Gastrocnemius medialis (tissue), 4 donors: Measurements from ENCODE around the gene HTT-AS. TPM values are rescaled to one million over a fixed set of nuclear protein-coding genes. Genes with fewer than 3 reads are reported as not detected.

Experiments
- ATAC-seq, 2 donors: fragments of 150-250 bp; one replicate each; pipeline ENCODE4 v1.9.1; 2016
- DNase-seq, 2 donors: peaks; one replicate each; pipeline ENCODE4 v3.0.0-alpha.2; 2019
- H3K27ac ChIP-seq, 4 donors: fragments of 200-600 bp; sonication (generic); 1 replicate in 1 of 4; 2 replicates in 3 of 4; pipeline ENCODE4 v1.5.1; 2016 to 2018; ENCODE audit warnings: mild to moderate bottlenecking in 2 of 4, moderate library complexity in 1 of 4
- H3K27me3 ChIP-seq, 3 donors: fragments of 200-600 bp; sonication (generic) in 2 of 3; 1 replicate in 1 of 3; 2 replicates in 2 of 3; pipeline versions ENCODE4 v1.5.1 to v1.6.0; 2016 to 2019; ENCODE audit warnings: mild to moderate bottlenecking in 1 of 3, moderate library complexity in 1 of 3
- H3K36me3 ChIP-seq, 2 donors: fragments of 200-600 bp; sonication (generic) in 1 of 2; one replicate each; pipeline ENCODE4 v1.5.1; 2017 to 2018
- H3K4me1 ChIP-seq, 2 donors: fragments of 200-600 bp; sonication (generic) in 1 of 2; one replicate each; pipeline ENCODE4 v1.5.1; 2016 to 2017; ENCODE audit warnings: mild to moderate bottlenecking in 2 of 2
- H3K4me3 ChIP-seq, 4 donors: fragments of 200-600 bp; sonication (generic) in 3 of 4; 1 replicate in 1 of 4; 2 replicates in 3 of 4; pipeline ENCODE4 v1.5.1; 2016 to 2019; ENCODE audit warnings: mild to moderate bottlenecking in 2 of 4
- H3K9me3 ChIP-seq, 3 donors: fragments of 200-600 bp; sonication (generic) in 2 of 3; 1 replicate in 1 of 3; 2 replicates in 2 of 3; pipeline ENCODE4 v1.5.1; 2016 to 2019
- POLR2A ChIP-seq, 2 donors: fragments of 450-650 bp; IDR thresholded peaks; one replicate each; pipeline ENCODE4 v1.6.1; 2017; ENCODE audit warnings: antibody characterized with exemption in 2 of 2, mild to moderate bottlenecking in 2 of 2, moderate library complexity in 2 of 2
- in situ Hi-C, 4 donors: fragments of 200-750 bp; cut with MboI; loops; one replicate each; pipeline versions ENCODE4 v1.15.0 to v1.8.0; 2017; ENCODE audit warnings: low sequenced_read_pairs in 4 of 4
- intact Hi-C: fragments of 100-400 bp; cut with DNase I; formaldehyde crosslinking; loops from one replicate; pipeline ENCODE4 v1.15.1; 2023; ENCODE audit warnings: low total_unique reads
- total RNA-seq, 4 donors: library from RNA; depleted of rRNA; stranded (reverse); fragments of >200 nt; gene quantifications; one replicate each; pipeline versions ENCODE4 v1.1.0 to v1.2.3, GENCODE V29; 2016
- TF ChIP-seq, protein P1 (sequence below), 5 experiments: fragments of 450-650 bp in 3 of 5; fragments of 200-600 bp in 2 of 5; sonication (generic) in 2 of 5; IDR thresholded peaks in 4 of 5; conservative IDR thresholded peaks in 1 of 5; 1 replicate in 4 of 5; 2 replicates in 1 of 5; pipeline ENCODE4 v1.5.1; 2016 to 2019; ENCODE audit warnings: antibody characterized with exemption in 5 of 5, mild to moderate bottlenecking in 3 of 5, moderate library complexity in 3 of 5

Gene HTT-AS
- total RNA-seq, 4 donors from 2014 or later = not detected

DNA sequence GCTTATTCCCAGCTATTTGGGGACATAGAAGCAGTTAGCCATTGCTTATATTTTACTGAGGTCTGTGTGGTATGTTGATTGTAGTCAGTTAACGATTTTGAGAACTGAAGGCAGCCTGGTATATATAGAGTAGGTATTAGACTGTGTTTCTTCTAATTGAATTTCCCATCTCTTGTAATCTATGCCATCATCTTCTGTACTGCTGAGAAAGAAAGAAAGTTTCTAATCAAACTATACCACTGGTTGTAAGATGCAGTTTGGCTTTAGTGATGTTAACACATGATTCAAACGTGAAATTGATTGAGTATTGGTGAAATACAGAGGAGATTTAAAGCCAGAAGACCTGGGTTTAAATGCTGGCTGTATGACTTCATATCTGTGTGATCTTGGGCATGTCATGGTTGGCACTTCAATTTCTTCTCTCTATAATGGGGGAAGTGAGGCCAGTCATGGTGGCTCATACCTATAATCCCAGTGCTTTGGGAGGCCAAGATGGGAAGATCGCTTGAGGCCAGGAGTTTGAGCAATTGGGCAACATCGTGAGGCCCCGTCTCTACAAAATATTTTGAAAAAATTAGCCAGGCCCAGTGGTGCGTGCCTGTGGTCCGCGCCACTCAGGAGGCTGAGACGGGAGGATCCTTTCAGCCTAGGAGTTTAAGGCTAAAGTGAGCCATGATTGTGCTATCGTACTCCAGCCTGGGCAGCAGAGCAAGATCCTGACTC, 11.8 kb upstream of the HTT-AS start:
- DNase-seq = no peak
- intact Hi-C loops = no loop called here
- Histone ChIP-seq H3K27ac (no peak overlapping the region), H3K27me3 (no peaks in the 10 kb centered on the region), H3K4me1 (peaks cover 4 to 5% of the 10 kb centered on the region in 2 donors), H3K4me3 (no peak overlapping the region), H3K36me3 (peaks cover 0 to 11% of the 10 kb centered on the region in 2 donors), H3K9me3 (no peaks in the 10 kb centered on the region)
- in situ Hi-C loops = no loop called here
- TF ChIP-seq, protein P1, sequence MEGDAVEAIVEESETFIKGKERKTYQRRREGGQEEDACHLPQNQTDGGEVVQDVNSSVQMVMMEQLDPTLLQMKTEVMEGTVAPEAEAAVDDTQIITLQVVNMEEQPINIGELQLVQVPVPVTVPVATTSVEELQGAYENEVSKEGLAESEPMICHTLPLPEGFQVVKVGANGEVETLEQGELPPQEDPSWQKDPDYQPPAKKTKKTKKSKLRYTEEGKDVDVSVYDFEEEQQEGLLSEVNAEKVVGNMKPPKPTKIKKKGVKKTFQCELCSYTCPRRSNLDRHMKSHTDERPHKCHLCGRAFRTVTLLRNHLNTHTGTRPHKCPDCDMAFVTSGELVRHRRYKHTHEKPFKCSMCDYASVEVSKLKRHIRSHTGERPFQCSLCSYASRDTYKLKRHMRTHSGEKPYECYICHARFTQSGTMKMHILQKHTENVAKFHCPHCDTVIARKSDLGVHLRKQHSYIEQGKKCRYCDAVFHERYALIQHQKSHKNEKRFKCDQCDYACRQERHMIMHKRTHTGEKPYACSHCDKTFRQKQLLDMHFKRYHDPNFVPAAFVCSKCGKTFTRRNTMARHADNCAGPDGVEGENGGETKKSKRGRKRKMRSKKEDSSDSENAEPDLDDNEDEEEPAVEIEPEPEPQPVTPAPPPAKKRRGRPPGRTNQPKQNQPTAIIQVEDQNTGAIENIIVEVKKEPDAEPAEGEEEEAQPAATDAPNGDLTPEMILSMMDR (IDR thresholded peaks at IDR 0.05 in 4 of 5, conservative IDR thresholded peaks at IDR 0.05 in 1 of 5) = no peak
- no peak for TF ChIP-seq POLR2A (IDR thresholded peaks at IDR 0.05)
- ATAC-seq = no peak

DNA sequence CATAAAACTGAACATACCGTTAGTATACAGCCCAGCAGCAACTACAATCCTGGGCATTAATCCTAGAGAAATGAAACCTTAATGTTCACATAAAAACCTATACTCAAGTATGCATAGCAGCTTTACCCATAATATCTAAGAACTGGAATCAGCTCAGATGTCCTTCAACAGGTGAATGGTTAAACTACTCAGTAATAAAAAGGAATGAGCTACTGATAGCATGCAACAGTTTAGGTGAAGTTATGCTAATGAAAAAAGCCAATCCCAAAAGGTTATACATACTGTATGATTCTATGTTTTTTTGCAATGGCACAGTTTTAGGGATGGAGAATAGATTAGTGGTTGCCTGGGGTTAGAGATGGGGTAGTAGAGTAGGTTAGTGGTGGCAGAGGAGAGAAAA, 9.4 kb upstream of the HTT-AS start:
- DNase-seq (no peak), ATAC-seq (no peak)
- no peak overlapping the region for H3K27ac ChIP-seq
- in situ Hi-C loops = no loop called here
- no peaks in the 10 kb centered on the region for H3K9me3 ChIP-seq
- H3K27me3 ChIP-seq = no peaks in the 10 kb centered on the region
- intact Hi-C loops = no loop called here
- H3K4me3 ChIP-seq = no peak overlapping the region
- peaks cover 4 to 5% of the 10 kb centered on the region in 2 donors for H3K4me1 ChIP-seq
- TF ChIP-seq, protein P1 (IDR thresholded peaks at IDR 0.05 in 4 of 5, conservative IDR thresholded peaks at IDR 0.05 in 1 of 5) = no peak
- no peak for TF ChIP-seq POLR2A (IDR thresholded peaks at IDR 0.05)
- peaks cover 0 to 7% of the 10 kb centered on the region in 2 donors for H3K36me3 ChIP-seq

DNA sequence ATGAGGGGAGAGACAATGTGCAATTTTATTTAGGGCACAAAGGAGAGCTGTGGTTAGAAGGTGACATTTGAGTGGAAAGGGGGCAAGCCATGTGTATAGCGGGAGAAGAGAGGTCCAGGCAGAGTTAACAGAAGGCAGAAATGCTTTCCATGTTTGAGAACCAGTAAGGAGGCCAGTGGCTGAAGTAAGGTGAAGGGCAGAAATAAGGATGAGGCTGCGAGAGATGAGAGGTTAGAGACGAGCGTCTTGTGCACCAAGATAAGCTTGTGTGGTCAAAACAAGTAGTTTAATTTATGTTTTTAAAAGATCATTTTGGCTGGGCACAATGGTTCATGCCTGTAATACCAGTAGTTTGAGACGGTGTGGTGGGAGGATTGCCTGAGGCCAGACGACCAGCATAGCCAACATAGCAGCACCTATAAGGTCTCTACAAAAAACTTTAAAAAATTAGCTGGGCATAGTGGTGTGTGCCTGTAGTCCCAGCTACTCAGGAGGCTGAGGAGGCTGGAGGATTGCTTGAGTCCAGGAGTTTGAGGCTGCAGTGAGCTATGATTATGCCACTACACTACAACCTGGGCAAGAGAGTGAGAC, 8.7 kb upstream of the HTT-AS start:
- no peak overlapping the region for H3K27ac ChIP-seq
- TF ChIP-seq, protein P1 (IDR thresholded peaks at IDR 0.05 in 4 of 5, conservative IDR thresholded peaks at IDR 0.05 in 1 of 5) = no peak
- TF ChIP-seq POLR2A (IDR thresholded peaks at IDR 0.05) = no peak
- no peaks in the 10 kb centered on the region for H3K36me3 ChIP-seq
- no peak for ATAC-seq
- DNase-seq = no peak
- H3K27me3 ChIP-seq = no peaks in the 10 kb centered on the region
- peaks cover 4 to 5% of the 10 kb centered on the region in 2 donors for H3K4me1 ChIP-seq
- in situ Hi-C loops (no loop called here), intact Hi-C loops (no loop called here)
- no peaks in the 10 kb centered on the region for H3K9me3 ChIP-seq
- no peak overlapping the region for H3K4me3 ChIP-seq

DNA sequence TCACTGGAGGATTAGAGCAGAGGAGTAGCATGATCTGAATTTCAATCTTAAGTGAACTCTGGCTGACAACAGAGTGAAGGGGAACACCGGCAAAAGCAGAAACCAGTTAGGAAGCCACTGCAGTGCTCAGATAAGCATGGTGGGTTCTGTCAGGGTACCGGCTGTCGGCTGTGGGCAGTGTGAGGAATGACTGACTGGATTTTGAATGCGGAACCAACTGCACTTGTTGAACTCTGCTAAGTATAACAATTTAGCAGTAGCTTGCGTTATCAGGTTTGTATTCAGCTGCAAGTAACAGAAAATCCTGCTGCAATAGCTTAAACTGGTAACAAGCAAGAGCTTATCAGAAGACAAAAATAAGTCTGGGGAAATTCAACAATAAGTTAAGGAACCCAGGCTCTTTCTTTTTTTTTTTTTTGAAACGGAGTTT, 5.4 kb upstream of the HTT-AS start:
- DNase-seq (no peak), ATAC-seq (no peak)
- in situ Hi-C loops = no loop called here
- Histone ChIP-seq H3K27me3 (no peaks in the 10 kb centered on the region), H3K4me1 (peaks cover 20 to 34% of the 10 kb centered on the region in 2 donors), H3K9me3 (no peaks in the 10 kb centered on the region), H3K27ac (no peak overlapping the region), H3K4me3 (no peak overlapping the region), H3K36me3 (no peaks in the 10 kb centered on the region)
- intact Hi-C loops = loop anchor here (10.0 kb wide), 1 partner anchor 1495 kb away; no protein-coding TSS in a partner anchor
- TF ChIP-seq POLR2A (IDR thresholded peaks at IDR 0.05) = no peak
- TF ChIP-seq, protein P1 (IDR thresholded peaks at IDR 0.05 in 4 of 5, conservative IDR thresholded peaks at IDR 0.05 in 1 of 5) = no peak
